CD4-positive, alpha-beta T cell treated with Interleukin-17A for 1 hour (primary cell): ENCODE results near the gene GSK3A.

Experiments
- DNase-seq: peaks from one replicate; pipeline ENCODE4 v3.0.0-alpha.2; 2020

The GSK3A gene

GRCh38 chr19:42224940-42225717 lies 17.3 kb downstream of the GSK3A start:
- no peak for DNase-seq

GRCh38 chr19:42220751-42221097 lies 21.7 kb downstream of the GSK3A start:
- DNase-seq: no peak

- DNase-seq: peak; percentile 98
These were observed 22.3 kb downstream of the GSK3A start, which contains the start of gene ZNF526 for GRCh38 chr19:42219812-42220750. ZNF526 (plus strand) TSS chr19:42220312; CDS start chr19:42224404, 4,092 bp downstream.

- DNase-seq: peak; percentile 100
These were observed 24.6 kb downstream of the GSK3A start, which contains the start of gene DEDD2 for GRCh38 chr19:42217520-42218437. DEDD2 (minus strand) TSS chr19:42217677; CDS start chr19:42217007, 670 bp downstream.

GRCh38 chr19:42216653-42217519 lies 25.5 kb downstream of the GSK3A start:
- DNase-seq: peak; percentile 31

- no peak for DNase-seq
These were observed 27.5 kb downstream of the GSK3A start for GRCh38 chr19:42214810-42215485.

- DNase-seq: no peak
These were observed 29.5 kb downstream of the GSK3A start for GRCh38 chr19:42212886-42213285.

- no peak for DNase-seq
These were observed 33.8 kb downstream of the GSK3A start for GRCh38 chr19:42208612-42209011.

GRCh38 chr19:42207767-42208271 lies 34.6 kb downstream of the GSK3A start:
- peak; percentile 44 for DNase-seq

GRCh38 chr19:42206871-42207755 lies 35.3 kb downstream of the GSK3A start:
- DNase-seq: no peak

- DNase-seq: no peak
These were observed 37.7 kb downstream of the GSK3A start for GRCh38 chr19:42204664-42205063.

GRCh38 chr19:42203700-42204099 lies 38.7 kb downstream of the GSK3A start:
- DNase-seq: no peak

- no peak for DNase-seq
These were observed 40.0 kb downstream of the GSK3A start for GRCh38 chr19:42202290-42202880.

- peak; percentile 79 for DNase-seq
These were observed 40.7 kb downstream of the GSK3A start for GRCh38 chr19:42201489-42202289.

GRCh38 chr19:42200116-42200715 lies 42.2 kb downstream of the GSK3A start:
- DNase-seq: no peak

- DNase-seq: peak; percentile 79
These were observed 42.8 kb downstream of the GSK3A start for GRCh38 chr19:42199440-42200115.
